ENCODE data around the gene DEFB114.
"Not testable (repeated sequence)": the region's sequence is repeated elsewhere in the genome, so short reads cannot be mapped to it uniquely, and the experiment has no call there.

DEFB114 gene, protein sequence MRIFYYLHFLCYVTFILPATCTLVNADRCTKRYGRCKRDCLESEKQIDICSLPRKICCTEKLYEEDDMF

DNA sequence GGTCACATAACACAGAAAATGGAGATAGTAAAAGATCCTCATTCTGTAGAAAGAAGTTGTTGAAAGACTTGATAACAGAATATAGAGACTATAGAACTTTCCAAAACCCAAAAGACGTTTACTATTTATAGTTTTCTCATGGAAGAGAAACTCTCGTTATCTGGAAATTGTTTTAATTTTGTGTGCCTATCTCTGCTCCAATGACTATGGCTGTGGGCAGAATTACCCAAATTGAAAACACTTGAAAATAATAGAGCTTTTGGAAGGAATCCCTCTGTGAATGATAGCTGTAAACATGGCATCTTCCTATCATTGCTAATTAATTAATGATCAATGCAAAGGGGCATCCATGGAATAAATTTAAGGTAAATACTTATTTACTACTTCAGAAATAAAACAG is at the start of gene DEFB114:
Gene DEFB114 (minus strand): TSS at position 101 of the 400 bp plus-strand sequence. CDS start 59 bp downstream, at position 42.
- no peak for DNase-seq (ENCODE audit: low read depth in 1 of 2, low spot score in 1 of 2)

DNA sequence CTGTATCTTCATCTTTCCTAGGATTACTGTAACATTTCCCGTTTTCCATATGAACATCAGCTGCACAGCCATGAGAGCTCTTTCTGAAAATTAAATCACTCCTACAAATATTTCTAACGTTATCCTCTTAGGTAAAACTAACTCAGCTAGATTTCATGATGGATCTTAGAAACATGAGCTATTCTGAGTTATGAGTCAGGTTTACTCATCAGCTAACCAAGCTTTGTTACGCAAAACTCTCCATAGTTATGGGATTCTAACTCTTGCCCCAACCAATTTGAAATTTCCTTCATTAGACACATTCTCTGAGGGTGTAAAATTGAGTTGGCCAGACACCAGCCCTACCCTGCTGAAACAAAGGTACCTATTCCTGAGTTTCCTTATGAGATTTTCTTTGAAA is 43.9 kb upstream of the DEFB114 start:
- DNase-seq (ENCODE audit: low read depth in 1 of 2, low spot score in 1 of 2): no peak

DNA sequence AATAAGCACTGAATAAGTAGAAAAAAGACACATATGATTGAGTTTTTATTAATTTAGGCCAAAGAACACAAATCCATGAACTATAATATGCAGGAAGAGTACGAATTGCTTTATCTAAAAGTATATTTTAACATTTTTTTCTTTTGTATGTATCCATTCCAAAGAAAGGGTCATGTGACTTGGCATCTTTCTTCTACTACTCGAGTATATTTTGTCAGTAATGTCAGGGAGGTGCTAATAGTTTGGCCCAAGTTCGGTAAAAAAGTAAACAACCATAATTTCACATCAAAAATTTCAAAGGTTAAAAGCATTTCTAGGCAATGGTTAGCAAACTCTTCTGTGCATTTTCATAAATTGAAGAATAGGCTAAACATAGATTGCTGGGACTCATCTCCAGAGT is 39.2 kb upstream of the DEFB114 start:
- no peak for DNase-seq (ENCODE audit: low read depth in 1 of 2, low spot score in 1 of 2)

DNA sequence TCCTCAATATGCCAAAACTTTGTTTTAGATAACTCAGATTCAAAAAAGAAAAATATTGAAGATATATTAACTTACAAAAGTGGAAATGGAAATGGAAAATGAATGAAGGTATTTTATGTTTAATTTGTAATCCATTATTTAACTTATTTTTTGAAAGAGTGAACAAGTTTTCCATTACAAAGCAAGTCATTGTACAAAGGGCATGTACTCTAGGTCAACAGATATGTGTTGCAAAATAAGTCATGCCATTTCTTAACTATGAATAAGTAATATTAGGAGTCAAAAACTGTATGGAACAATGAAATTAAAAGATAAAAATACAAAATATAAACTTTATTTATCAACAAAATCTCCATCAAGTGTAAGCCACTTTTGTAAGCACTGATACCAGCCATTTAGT is 31.3 kb upstream of the DEFB114 start:
- no peak for DNase-seq (ENCODE audit: low read depth in 1 of 2, low spot score in 1 of 2)

DNA sequence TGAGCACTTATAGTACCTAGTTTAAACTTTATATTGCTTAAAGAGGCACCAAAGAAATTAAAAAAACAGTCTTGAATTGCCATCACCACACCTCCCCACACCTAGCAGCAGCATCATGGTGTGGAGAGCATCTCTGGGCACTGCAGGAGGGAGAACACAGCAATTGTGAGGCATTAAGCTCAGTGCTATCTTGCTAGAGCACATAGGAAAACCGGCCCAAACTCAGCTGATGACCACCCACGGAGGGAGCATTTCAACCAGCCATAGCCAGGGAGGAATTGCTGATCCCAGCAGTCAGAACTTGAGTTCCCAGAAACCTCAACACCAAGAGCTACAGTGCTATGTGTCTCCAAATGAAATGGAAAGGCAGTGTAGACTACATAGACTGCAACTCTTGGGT is 24.9 kb upstream of the DEFB114 start:
- DNase-seq (ENCODE audit: low read depth in 1 of 2, low spot score in 1 of 2): no peak

DNA sequence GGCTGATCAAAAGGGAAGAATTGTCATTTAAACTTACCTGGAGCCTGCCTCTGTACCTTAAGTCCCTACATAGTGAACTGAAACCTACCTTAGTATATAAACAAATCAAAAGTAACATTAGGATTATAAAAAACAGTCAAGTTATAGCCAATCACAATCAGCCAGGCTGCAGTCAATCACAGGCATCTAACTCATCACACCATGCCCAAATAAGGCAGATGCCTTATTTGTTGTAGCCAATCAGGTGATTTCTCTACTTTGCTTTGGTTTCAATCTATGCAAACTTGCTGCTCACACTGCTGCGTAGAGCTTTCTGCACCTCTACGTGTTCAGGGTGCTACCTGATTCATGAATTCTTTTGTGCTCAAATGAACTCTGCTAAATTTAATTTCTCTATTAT is 23.8 kb upstream of the DEFB114 start:
- DNase-seq (ENCODE audit: low read depth in 1 of 2, low spot score in 1 of 2): no peak

DNA sequence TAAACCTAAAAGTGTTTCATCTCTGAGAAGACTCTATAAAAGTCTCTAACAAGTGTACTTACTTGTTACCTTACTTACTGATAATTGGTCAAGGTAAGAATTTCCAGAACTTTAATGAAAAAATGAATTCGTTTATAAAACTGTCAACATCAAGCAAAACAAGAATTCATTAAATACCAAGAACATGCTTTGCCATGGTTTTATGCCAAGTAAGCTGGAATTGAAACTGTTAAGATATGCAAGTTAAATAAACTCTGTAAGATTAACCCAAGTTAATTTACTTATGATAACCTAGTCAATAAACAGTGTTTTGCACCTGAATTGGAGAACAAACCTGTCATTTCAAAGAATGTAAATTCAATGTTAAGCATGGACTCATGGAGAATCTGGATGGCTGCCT is 22.6 kb upstream of the DEFB114 start:
- no peak for DNase-seq (ENCODE audit: low read depth in 1 of 2, low spot score in 1 of 2)

DNA sequence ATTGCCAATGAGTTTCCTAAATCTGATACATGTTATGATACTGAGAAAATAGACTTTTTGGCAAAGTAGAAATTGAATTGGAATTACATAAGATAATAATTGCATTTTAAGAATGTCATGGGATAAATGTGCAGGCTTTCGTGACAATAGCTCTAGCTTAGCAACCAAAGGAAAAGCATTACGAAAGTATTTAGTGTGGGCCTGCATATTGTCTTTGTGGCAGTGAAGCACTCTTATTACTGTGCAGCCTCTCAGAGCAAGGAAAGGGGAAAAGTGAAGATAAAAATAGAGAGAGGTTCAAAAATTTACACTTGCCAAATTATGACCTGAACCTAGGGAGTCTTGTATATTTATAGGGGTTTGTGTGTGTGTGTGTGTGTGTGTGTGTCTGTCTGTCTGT is 18.1 kb upstream of the DEFB114 start:
- DNase-seq (ENCODE audit: low read depth in 1 of 2, low spot score in 1 of 2): no peak

DNA sequence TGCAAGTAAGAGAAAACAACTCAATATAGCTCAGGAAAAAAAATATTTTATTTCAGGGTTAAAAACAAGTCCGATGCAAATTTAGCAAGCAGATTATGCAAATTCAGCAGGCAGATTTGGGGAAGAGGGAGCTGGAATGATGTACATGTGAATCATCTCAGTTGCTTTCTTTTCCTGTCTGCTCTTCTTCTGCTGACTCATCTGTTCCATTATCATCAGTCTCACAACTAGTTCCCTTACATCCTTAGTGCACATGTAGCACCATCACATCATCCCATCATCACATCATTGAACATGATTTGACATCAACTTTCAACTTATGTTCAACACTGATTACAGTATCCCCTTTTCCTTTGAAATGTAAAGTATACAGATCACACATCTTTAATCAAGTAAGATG is 16.9 kb upstream of the DEFB114 start:
- no peak for DNase-seq (ENCODE audit: low read depth in 1 of 2, low spot score in 1 of 2)

DNA sequence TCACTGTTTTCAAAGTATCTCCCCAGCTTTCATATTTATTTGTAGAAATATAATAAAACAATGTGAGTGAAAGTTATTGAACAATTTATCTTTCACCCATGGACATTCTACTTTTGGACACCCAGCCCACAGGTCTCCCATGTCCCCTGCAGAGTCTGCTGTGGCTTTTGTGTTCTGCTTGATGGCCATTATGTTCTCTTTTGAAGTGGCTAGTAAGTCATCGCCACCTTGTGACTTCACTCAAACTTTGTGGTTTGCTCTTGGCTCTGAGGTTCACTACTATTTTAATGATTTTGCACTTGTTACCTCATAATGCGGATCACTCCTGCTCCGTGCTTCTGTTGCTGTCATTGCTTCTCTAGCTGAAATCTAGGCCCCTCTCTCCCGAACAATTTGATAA is 15.6 kb upstream of the DEFB114 start:
- DNase-seq (ENCODE audit: low read depth in 1 of 2, low spot score in 1 of 2): no peak

DNA sequence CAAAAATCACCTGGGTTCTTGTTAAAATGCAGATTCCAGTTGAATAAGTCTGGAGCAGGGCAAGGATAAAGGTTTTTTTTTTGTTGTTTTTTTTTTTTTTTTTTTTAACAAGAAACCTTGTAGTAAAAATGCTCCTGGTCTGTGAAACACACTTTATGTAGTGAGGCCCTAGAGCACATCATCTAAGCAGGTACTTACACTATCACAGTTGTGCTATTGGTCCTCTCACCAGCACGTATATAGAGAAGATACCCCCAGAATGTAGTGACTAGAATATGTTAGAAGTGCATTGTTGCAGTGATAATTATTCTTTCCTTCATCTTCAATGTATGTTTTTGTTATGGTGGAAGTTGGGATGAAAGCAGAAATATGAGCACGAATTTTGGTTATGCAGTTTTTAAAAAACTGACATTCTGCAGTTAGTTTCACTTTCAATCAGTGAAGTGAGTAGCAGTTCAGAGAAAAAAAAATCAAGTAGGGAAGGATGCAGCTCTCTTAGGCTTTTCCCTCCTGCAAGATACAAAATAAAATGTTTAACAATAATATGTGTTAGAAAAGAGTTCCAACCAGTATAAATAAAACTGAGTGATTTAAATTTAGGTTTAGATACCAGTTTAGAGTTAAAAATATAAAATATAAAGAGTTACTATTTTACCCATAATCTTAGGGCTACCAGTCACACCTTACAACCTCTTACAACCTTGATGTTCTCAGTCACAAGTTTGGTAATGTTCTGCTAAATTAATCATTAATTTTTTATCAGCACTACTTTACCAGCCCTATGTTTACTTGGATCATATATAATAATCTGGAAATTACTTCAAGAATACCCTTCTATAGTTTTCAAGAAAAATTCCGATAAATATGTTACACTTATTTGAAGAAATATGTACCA is 14.6 kb upstream of the DEFB114 start:
- no peak for DNase-seq (ENCODE audit: low read depth in 1 of 2, low spot score in 1 of 2)

DNA sequence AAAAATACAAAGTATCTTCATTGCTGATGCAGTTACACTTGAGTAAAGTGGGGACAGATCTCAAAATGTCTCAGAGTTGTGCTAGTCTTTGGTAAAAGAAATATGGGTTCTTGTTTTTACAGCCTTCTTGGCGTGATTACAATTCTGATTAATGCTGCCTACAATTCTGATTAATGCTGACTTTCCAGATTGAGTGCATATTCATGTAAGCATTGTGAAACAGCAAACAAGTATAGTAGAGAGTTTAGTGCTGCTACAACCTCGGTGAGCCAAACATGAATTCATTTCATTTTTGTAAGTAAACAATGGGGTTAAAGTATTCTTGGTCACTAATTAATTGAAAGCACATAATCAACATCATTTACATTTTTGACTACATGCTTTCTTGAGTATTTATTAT is 5.6 kb upstream of the DEFB114 start, which contains the start of gene DEFB113:
Gene DEFB113 (minus strand): TSS at position 21 of the 400 bp plus-strand sequence. CDS start 0 bp downstream, at position 21.
- no peak for DNase-seq (ENCODE audit: low read depth in 1 of 2, low spot score in 1 of 2)

DNA sequence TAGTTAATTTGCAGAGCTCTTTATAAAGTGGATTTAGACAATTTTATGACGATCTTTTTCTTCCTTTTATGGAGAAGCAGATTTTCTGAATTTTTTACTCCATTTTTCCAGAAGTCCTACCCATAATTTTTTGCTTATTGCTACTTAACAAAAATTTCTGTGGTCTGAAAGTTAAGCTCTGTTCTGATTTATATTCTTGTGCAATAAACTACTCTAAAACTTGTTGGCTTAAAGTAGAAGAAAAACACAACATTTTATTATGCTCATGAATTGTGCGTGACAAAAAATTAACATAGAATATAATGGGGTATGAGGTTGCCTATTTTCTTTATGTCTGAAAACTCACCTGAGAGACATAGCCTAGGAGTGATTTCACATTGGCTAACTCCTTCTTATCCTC is 2.9 kb upstream of the DEFB114 start:
- DNase-seq (ENCODE audit: low read depth in 1 of 2, low spot score in 1 of 2): no peak

DNA sequence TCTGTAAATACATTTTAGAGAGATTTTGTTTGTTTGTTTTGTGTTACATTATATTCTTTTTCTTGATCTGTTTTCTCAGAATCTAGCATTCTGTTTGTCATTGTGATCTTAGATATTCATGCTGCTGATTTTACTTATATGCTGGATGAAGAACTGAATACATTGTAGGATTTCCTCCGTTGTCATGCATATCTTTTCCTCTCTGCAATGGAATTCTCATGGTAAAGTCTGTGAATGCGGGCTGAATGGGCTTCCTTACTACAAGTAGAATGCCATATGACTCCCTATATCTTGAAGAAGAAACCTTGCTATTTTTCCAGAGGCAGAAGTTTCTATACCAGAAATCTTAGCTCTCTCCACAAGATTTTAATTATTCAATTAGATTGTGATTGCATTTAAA is 2.4 kb upstream of the DEFB114 start:
- no peak for DNase-seq (ENCODE audit: low read depth in 1 of 2, low spot score in 1 of 2)

DNA sequence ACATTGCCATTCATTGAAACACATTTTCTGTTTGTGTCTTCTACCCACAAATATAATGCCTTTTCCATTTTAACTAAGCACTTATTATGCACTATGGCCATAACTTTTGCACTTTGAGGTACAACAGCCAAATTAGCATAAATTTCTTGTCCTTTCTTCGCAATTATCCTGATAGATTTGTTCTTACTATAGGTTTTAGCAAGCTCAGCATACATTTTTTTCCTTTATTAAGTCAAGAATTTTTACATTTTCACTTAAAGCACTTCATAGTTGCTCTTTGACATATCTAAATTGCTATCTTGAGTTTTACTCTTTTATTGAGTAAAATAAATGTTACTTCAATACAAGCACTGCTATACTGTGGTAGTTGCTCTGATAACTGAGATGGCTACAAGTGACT is 5.8 kb downstream of the DEFB114 start:
- no peak for DNase-seq (ENCODE audit: low read depth in 1 of 2, low spot score in 1 of 2)

DNA sequence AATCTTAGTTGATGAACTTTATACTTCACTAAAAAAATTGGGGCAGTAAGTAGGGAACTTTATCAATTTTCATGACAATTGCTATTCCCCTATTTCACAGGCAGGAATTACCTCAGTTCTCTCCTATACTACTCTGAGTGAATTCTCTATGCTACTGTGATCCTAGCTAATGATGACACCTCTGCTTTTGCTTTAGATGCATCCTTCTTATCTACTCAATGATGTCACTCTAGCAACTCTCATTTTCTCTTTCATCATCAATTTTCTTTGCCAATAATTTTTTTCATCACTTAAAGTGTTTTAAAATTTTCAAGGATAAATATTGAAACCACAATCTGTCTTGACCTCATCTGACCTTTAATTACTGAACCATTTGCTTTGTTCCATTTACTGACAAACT is 8.1 kb downstream of the DEFB114 start:
- no peak for DNase-seq (ENCODE audit: low read depth in 1 of 2, low spot score in 1 of 2)

DNA sequence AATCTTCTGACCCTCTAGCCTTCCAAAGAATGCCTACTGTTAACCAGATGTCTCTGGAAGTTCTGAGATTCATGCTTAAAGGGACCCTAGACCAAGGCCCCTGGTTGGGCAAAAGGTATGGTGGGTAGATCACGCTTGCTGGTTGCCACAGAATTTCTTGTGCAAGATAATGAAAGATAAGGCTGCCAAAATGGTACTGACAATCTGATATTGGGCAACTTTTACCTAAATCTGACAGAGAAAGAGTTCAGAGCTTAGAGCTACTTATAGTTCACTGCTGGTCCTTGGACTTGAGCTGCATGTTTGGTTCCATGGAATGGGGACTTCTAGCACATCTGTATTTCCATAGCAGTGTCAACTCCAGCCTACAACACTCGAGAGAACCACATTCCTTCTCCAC is 12.0 kb downstream of the DEFB114 start:
- no peak for DNase-seq (ENCODE audit: low read depth in 1 of 2, low spot score in 1 of 2)

DNA sequence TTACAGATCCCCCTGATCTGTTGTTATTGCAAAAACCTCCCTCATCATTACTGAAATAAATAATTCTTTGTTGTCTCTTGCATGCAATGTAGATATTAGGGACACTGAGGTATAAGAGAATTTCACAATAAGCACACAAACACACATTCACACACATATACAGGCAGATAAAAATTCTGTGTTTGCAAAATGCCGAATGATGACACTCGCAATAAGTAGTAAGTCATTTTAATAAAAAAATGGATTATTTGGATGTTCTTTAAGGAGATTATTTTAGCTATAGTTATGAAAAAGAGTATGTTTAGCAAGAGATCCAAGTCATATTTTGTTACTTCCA is 13.6 kb downstream of the DEFB114 start:
- no peak for DNase-seq (ENCODE audit: low read depth in 1 of 2, low spot score in 1 of 2)

DNA sequence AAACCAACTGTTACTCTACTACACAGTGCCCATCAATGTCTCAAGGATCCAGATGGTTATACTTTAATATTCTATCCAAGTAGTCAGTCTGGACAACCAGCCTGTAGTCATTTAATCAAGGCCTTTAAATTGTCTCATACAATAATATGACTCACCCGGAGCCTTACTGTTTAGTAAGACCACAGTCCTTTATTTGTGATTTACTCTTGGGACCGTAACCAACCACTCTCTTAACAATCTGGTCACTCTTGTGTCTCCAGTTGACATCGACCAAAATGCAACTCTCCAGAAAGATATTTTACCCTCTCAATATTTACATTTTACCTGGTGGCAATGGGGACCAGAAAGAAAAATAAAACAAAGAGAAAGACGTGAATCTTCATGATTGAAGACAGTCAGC is 14.9 kb downstream of the DEFB114 start:
- no peak for DNase-seq (ENCODE audit: low read depth in 1 of 2, low spot score in 1 of 2)

DNA sequence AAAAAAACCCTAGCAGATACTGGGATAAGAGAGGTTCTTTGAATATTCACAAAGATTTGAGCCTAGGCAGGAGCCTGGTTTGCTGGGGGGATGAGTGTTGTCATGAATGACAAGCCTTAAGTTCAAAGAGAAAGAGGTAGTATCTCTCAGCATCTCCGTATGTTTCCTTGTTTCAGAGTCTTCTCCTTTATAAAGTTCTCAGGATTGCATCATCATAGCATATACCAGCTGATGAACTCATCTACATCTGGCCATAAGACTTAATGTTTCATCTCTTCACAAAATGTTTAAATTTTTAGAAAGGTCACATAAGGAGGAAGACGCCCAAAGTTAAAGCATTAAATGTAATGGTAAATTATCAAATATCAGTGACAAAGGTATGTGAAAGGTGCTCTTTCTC is 17.1 kb downstream of the DEFB114 start:
- DNase-seq (ENCODE audit: low read depth in 1 of 2, low spot score in 1 of 2): no peak

DNA sequence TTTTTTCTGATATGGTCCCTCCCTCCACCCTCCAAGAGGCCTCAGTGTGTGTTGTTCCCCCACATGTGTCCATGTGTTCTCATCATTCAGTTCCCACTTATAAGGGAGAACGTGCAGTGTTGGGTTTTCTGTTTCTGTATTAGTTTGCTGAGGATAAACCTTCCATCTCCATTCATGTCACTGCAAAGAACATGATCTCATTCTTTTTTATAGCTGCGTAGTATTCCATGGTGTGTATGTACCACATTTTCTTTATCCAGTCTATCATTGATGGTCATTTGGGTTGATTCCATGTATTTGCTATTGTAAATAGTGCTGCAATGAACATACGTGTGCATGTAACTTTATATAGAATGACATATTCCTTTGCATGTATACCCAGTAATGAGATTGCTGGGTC is 19.9 kb downstream of the DEFB114 start:
- DNase-seq (ENCODE audit: low read depth in 1 of 2, low spot score in 1 of 2): not testable (repeated sequence)

DNA sequence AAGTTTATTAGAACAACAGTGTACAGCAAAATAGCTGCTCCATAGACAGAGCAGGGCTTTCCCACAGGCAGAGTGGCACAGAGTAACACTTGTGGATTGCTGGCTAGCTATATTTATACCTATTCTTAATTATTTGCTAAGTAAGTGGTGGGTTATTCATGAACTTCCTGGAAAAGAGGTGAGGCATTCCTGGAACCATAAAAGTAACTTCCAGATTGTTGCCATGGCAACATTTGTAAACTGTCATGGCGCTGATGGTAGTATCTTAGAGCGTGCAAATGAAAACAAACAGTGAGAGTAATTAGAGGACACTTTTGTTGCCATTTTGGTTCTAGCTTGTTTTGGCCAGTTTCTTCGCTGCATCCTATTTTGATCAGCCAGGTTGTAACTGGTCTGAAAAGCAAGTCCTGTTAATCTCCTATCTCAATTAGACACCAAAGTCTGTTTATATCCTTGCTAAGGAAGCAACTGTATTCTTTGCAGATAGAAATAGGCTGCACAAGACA is 23.9 kb downstream of the DEFB114 start:
- DNase-seq (ENCODE audit: low read depth in 1 of 2, low spot score in 1 of 2): no peak

DNA sequence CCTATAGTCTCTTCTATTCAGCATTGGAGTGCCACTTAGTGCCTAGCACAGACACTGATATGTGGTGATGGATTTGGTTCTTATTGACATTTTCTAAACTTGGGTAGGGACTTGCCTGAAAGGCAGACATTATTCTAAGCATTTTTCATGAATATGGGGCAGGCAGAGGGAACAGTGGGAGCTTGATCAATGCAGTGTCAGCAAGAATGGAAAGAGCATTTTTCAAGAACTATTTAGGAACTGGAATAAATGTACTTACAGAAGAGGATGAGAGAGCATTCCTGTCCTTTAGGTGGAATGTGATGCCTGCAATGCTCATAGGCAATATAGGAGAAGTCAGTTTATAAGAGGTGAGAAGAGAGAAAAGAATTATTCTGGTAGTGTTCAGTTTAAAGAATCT is 26.2 kb downstream of the DEFB114 start:
- DNase-seq (ENCODE audit: low read depth in 1 of 2, low spot score in 1 of 2): no peak
